ENCODE measurements around the gene ATG101.

Gene ATG101

DNA sequence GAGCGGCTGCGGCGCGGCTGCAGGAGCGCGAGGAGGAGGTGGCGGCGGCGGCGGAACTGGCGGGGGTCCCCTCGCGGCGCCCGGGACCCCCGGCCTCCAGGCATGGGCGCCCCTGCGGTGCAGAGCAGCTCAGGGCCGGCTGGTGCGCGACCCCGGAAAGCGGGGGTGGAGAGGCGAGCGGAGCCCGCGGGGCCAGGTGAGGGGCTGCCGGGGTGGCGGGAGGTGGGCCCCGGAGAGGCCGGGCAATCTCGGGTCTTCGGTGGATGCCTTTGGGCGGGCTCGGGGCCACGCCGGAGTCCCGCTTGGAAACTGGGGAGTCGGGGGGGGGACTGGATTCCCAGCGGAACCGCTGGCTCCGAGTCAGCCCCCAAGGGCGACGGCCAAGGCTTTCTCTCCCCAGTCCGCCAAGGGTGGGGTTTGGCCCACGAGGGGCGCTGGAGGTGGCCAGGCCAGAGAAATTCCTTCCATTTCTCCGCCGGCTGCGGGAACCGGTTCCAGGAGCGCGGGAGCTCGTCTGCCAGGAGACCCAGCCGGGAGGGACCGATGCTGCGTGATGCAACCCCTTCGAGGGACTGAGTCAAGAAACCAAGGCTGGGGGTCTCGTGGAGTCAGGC, 32.4 kb upstream of the ATG101 start:
- TF ChIP-seq, protein P1, sequence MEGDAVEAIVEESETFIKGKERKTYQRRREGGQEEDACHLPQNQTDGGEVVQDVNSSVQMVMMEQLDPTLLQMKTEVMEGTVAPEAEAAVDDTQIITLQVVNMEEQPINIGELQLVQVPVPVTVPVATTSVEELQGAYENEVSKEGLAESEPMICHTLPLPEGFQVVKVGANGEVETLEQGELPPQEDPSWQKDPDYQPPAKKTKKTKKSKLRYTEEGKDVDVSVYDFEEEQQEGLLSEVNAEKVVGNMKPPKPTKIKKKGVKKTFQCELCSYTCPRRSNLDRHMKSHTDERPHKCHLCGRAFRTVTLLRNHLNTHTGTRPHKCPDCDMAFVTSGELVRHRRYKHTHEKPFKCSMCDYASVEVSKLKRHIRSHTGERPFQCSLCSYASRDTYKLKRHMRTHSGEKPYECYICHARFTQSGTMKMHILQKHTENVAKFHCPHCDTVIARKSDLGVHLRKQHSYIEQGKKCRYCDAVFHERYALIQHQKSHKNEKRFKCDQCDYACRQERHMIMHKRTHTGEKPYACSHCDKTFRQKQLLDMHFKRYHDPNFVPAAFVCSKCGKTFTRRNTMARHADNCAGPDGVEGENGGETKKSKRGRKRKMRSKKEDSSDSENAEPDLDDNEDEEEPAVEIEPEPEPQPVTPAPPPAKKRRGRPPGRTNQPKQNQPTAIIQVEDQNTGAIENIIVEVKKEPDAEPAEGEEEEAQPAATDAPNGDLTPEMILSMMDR (conservative IDR thresholded peaks at IDR 0.05; ENCODE audit: low read length): no peak
- no peak for TF ChIP-seq EZH2phosphoT487 (IDR thresholded peaks at IDR 0.05; ENCODE audit: borderline replicate concordance)
- H3K27me3 ChIP-seq (ENCODE audit: insufficient read depth, low read length, poor library complexity, severe bottlenecking): peaks cover 10% of the 10 kb centered on the region
- H3K9me3 ChIP-seq (ENCODE audit: insufficient read depth, low read depth, low read length): no peaks in the 10 kb centered on the region
- H4K20me1 ChIP-seq (ENCODE audit: insufficient read depth, low read length, poor library complexity, severe bottlenecking): no peaks in the 10 kb centered on the region
- no peaks in the 10 kb centered on the region for H3K79me2 ChIP-seq (ENCODE audit: insufficient read depth, low read length)
- peaks cover 9% of the 10 kb centered on the region; the same call in 1 of the 2 replicates for H3F3A ChIP-seq (ENCODE audit: low read depth)
- no peak overlapping the region for H3K9ac ChIP-seq (ENCODE audit: low read depth, low read length, poor library complexity, severe bottlenecking)
- H3K36me3 ChIP-seq (ENCODE audit: insufficient read depth, low read length): no peaks in the 10 kb centered on the region
- peaks cover 24% of the 10 kb centered on the region for H3K4me1 ChIP-seq (ENCODE audit: insufficient read depth, low read length, poor library complexity, severe bottlenecking)
- H3K4me3 ChIP-seq (ENCODE audit: low read length, poor library complexity, severe bottlenecking): peak overlapping the region; percentile 55
- H2AFZ ChIP-seq (ENCODE audit: low read length): no peak overlapping the region
- H3K9me2 ChIP-seq (replicated peaks; ENCODE audit: low read depth, low read length): no peaks in the 10 kb centered on the region
- H3K4me2 ChIP-seq (ENCODE audit: low read depth, low read length, poor library complexity, severe bottlenecking): peak overlapping the region; percentile 62

DNA sequence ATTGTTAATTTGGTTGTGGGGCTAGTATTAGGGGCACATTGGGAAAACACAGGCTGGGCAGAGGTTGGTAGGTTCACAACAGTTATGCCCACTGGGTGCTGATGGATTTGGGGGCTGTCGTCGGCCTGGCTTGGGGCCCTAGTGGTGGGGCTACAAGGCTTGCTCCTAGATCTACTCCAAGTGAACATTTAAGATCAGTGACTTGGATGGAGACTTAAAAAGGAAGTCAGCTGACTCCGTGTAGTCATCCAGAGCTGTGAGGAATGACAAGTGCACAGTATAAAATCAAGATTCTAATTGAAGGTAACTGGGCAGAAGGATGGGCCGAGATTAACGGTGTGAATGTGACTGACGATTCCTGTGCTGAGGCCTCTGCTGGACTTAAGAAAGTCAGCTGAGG, 31.3 kb upstream of the ATG101 start:
- H3K9ac ChIP-seq (ENCODE audit: low read depth, low read length, poor library complexity, severe bottlenecking): no peak overlapping the region
- H3K9me2 ChIP-seq (replicated peaks; ENCODE audit: low read depth, low read length): no peaks in the 10 kb centered on the region
- no peak for TF ChIP-seq EZH2phosphoT487 (IDR thresholded peaks at IDR 0.05; ENCODE audit: borderline replicate concordance)
- TF ChIP-seq, protein P1 (conservative IDR thresholded peaks at IDR 0.05; ENCODE audit: low read length): no peak
- no peaks in the 10 kb centered on the region for H3K36me3 ChIP-seq (ENCODE audit: insufficient read depth, low read length)
- peaks cover 10% of the 10 kb centered on the region for H3K27me3 ChIP-seq (ENCODE audit: insufficient read depth, low read length, poor library complexity, severe bottlenecking)
- peaks cover 22% of the 10 kb centered on the region for H3K4me1 ChIP-seq (ENCODE audit: insufficient read depth, low read length, poor library complexity, severe bottlenecking)
- no peak overlapping the region for H3K4me3 ChIP-seq (ENCODE audit: low read length, poor library complexity, severe bottlenecking)
- no peaks in the 10 kb centered on the region for H4K20me1 ChIP-seq (ENCODE audit: insufficient read depth, low read length, poor library complexity, severe bottlenecking)
- H3K79me2 ChIP-seq (ENCODE audit: insufficient read depth, low read length): no peaks in the 10 kb centered on the region
- no peak overlapping the region for H2AFZ ChIP-seq (ENCODE audit: low read length)
- no peak overlapping the region for H3K4me2 ChIP-seq (ENCODE audit: low read depth, low read length, poor library complexity, severe bottlenecking)
- H3F3A ChIP-seq (ENCODE audit: low read depth): 0 out of 2 replicates have a peak, but pooled peaks cover 7% of the 10 kb centered on the region
- no peaks in the 10 kb centered on the region for H3K9me3 ChIP-seq (ENCODE audit: insufficient read depth, low read depth, low read length)

DNA sequence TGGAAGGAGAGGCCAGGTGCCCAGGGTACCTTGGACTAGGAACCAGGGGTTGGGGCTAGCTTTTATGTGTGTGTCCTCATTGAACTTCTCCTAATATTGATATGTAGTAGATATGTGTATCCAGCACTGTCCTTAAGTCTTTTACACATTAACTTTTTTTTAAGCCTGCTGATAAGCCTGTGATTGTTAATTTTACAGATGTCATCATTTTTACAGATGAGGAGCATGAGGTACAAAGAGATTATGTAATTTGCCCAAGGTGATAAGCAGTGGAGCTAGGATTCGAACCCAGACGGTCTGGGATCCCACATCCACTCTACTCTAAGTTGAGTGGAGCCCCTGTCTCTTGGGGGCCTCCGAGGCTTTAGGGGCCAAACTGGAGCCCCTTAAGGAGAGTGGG, 28.7 kb upstream of the ATG101 start:
- TF ChIP-seq EZH2phosphoT487 (IDR thresholded peaks at IDR 0.05; ENCODE audit: borderline replicate concordance): no peak
- no peaks in the 10 kb centered on the region for H3K9me3 ChIP-seq (ENCODE audit: insufficient read depth, low read depth, low read length)
- H3K79me2 ChIP-seq (ENCODE audit: insufficient read depth, low read length): no peaks in the 10 kb centered on the region
- no peak overlapping the region for H3K9ac ChIP-seq (ENCODE audit: low read depth, low read length, poor library complexity, severe bottlenecking)
- peaks cover 25% of the 10 kb centered on the region for H3K4me1 ChIP-seq (ENCODE audit: insufficient read depth, low read length, poor library complexity, severe bottlenecking)
- no peaks in the 10 kb centered on the region for H4K20me1 ChIP-seq (ENCODE audit: insufficient read depth, low read length, poor library complexity, severe bottlenecking)
- peaks cover 4% of the 10 kb centered on the region for H3K27me3 ChIP-seq (ENCODE audit: insufficient read depth, low read length, poor library complexity, severe bottlenecking)
- no peaks in the 10 kb centered on the region for H3K9me2 ChIP-seq (replicated peaks; ENCODE audit: low read depth, low read length)
- no peak overlapping the region for H3K4me2 ChIP-seq (ENCODE audit: low read depth, low read length, poor library complexity, severe bottlenecking)
- H3K36me3 ChIP-seq (ENCODE audit: insufficient read depth, low read length): no peaks in the 10 kb centered on the region
- 0 out of 2 replicates have a peak, but pooled peaks cover 3% of the 10 kb centered on the region for H3F3A ChIP-seq (ENCODE audit: low read depth)
- no peak overlapping the region for H3K4me3 ChIP-seq (ENCODE audit: low read length, poor library complexity, severe bottlenecking)
- H2AFZ ChIP-seq (ENCODE audit: low read length): no peak overlapping the region

DNA sequence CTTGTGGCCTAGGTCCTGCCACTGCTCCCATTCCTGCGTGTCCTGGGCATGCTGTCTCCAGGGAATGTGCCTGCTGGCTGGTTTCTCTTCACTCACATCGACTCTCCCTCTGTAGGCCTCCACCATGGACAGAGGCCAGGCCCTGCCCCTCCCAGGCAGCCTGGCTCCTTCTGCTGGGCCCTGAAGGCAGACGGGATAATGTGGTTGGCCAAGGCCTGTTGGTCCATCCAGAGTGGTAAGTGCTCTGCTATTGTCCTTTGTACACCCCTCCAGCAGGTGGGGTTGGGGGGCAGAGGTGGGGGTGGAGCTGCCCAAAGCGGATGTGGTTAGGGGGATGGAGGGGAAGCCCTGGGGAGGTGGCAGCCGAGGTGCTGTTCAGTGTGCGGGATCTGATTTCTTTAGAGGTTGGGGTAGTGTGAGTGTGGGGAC, 28.1 kb upstream of the ATG101 start:
- no peak for TF ChIP-seq EZH2phosphoT487 (IDR thresholded peaks at IDR 0.05; ENCODE audit: borderline replicate concordance)
- TF ChIP-seq, protein P1 (conservative IDR thresholded peaks at IDR 0.05; ENCODE audit: low read length): peak; percentile 47
- Histone ChIP-seq H3F3A (ENCODE audit: low read depth) (no peaks in the 10 kb centered on the region), H3K36me3 (ENCODE audit: insufficient read depth, low read length) (no peaks in the 10 kb centered on the region), H2AFZ (ENCODE audit: low read length) (no peak overlapping the region), H3K79me2 (ENCODE audit: insufficient read depth, low read length) (no peaks in the 10 kb centered on the region), H3K9me3 (ENCODE audit: insufficient read depth, low read depth, low read length) (no peaks in the 10 kb centered on the region), H3K9ac (ENCODE audit: low read depth, low read length, poor library complexity, severe bottlenecking) (no peak overlapping the region), H3K9me2 (replicated peaks; ENCODE audit: low read depth, low read length) (no peaks in the 10 kb centered on the region), H3K4me2 (ENCODE audit: low read depth, low read length, poor library complexity, severe bottlenecking) (peak overlapping the region; percentile 38), H4K20me1 (ENCODE audit: insufficient read depth, low read length, poor library complexity, severe bottlenecking) (no peaks in the 10 kb centered on the region), H3K4me3 (ENCODE audit: low read length, poor library complexity, severe bottlenecking) (peak overlapping the region; percentile 11), H3K27me3 (ENCODE audit: insufficient read depth, low read length, poor library complexity, severe bottlenecking) (no peaks in the 10 kb centered on the region), H3K4me1 (ENCODE audit: insufficient read depth, low read length, poor library complexity, severe bottlenecking) (peaks cover 23% of the 10 kb centered on the region)

All from Loucy (cell line).